PFSK-1 (cell line): ENCODE results near the gene PIGZ.
A peak's percentile ranks its signal among the peaks of the same experiment; 100 is the strongest.

ENCODE experiments used
- FOXP2 ChIP-seq: optimal IDR thresholded peaks from 2 replicates; pipeline ENCODE3; 2011; ENCODE audit warnings: borderline replicate concordance, control low read depth, inconsistent platforms; ENCODE audit not compliant: insufficient read depth; ENCODE audit errors: extremely low read length, extremely low read depth
- POLR2AphosphoS5 ChIP-seq: IDR thresholded peaks from 2 replicates; pipeline ENCODE4 v1.6.1; 2012; ENCODE audit warnings: low read depth, mild to moderate bottlenecking, control low read depth, low read length, moderate library complexity
- REST ChIP-seq, 2 experiments: IDR thresholded peaks; 2 replicates each; pipeline versions ENCODE4 v1.6.1 to v1.8.0; 2011 to 2012; ENCODE audit warnings: low read depth in 2 of 2, low read length in 2 of 2, control low read depth in 1 of 2, inconsistent platforms in 1 of 2, mild to moderate bottlenecking in 1 of 2, moderate library complexity in 1 of 2; ENCODE audit not compliant: insufficient read depth in 1 of 2
- SIN3A ChIP-seq: IDR thresholded peaks from 2 replicates; pipeline ENCODE4 v1.6.1; 2012; ENCODE audit warnings: mild to moderate bottlenecking, low read length, moderate library complexity, borderline replicate concordance; ENCODE audit not compliant: insufficient read depth
- TAF1 ChIP-seq: IDR thresholded peaks from 2 replicates; pipeline ENCODE4 v1.6.1; 2012; ENCODE audit warnings: low read length, control low read depth, borderline replicate concordance; ENCODE audit not compliant: insufficient read depth

The PIGZ gene

GRCh38 chr3:196971094-196971698 lies 2.6 kb upstream of the PIGZ start:
- TF ChIP-seq REST (IDR thresholded peaks at IDR 0.05; ENCODE audit: insufficient read depth in 1 of 2, low read depth in 2 of 2, low read length in 2 of 2) (no peak), TAF1 (no peak), POLR2AphosphoS5 (no peak), SIN3A (no peak), FOXP2 (no peak)

GRCh38 chr3:196970547-196971093 lies 2.0 kb upstream of the PIGZ start:
- no peak for TF ChIP-seq POLR2AphosphoS5
- TF ChIP-seq TAF1 = no peak
- no peak for TF ChIP-seq FOXP2
- no peak for TF ChIP-seq SIN3A
- TF ChIP-seq REST (IDR thresholded peaks at IDR 0.05; ENCODE audit: insufficient read depth in 1 of 2, low read depth in 2 of 2, low read length in 2 of 2) = no peak

- TF ChIP-seq FOXP2 (peak; percentile 22), POLR2AphosphoS5 (no peak)
These were observed 1.3 kb upstream of the PIGZ start for GRCh38 chr3:196969660-196970546.

DNA sequence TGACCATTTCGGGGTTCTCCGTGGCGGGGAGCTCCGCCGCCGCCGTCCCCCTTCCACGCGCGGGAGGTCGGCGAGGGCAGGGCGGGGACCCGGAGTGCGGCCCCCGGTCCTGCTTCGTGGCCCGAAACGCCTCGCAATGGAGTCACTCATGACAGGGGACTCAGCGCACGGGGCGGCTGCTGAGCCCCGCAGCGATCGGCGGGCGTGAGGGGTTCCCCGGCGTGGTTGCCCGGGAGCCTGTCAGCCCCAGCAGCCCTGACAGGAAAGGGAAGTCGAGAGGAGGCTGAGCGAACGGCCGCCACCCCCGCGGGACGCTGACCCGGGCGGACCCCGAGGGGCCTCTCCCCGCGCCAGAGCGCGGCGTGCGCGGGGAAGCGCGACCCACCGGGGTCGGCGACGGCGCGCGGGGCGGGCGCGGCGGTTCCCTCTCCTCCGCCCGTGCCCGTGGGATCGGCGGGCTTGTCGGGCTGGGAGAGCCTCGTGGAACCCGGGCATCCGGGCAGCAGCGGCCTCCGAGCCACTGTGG lies 564 bp upstream of the PIGZ start:
- TF ChIP-seq FOXP2 = no peak
- TF ChIP-seq SIN3A = no peak
- no peak for TF ChIP-seq POLR2AphosphoS5
- no peak for TF ChIP-seq TAF1
- no peak for TF ChIP-seq REST (IDR thresholded peaks at IDR 0.05; ENCODE audit: insufficient read depth in 1 of 2, low read depth in 2 of 2, low read length in 2 of 2)

GRCh38 chr3:196967412-196968232 lies 1.0 kb downstream of the PIGZ start:
- TF ChIP-seq TAF1 (no peak), POLR2AphosphoS5 (no peak), FOXP2 (no peak), REST (IDR thresholded peaks at IDR 0.05; ENCODE audit: insufficient read depth in 1 of 2, low read depth in 2 of 2, low read length in 2 of 2) (no peak), SIN3A (no peak)
